ENCODE data around the gene CDK14. TPM values are rescaled to one million over a fixed set of nuclear protein-coding genes. Genes with fewer than 3 reads are reported as not detected.

CDK14 gene
- total and polyA plus RNA-seq, 4 donors, result 4.2 to 12.4 (median 7.4) TPM

DNA sequence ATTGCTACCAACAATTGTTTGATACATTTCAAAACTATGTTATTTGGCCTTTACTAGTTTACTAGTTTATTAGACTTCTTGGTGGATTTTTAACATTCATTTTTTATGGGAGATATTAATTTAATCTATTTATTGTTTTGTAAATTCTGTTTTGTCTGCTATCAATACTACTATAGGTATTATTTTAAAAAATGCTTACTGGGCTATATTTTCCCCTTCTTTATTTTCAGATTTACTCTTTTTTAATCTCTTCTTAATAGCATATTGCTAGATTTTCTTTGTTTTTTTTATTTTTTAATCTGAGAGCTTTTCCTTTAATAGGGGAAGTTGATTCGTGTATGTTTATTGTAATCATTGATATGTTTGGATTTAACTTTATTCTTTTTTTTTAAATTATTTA, 147.5 kb downstream of the CDK14 start:
- Histone ChIP-seq H3K27me3 (ENCODE audit: control insufficient read depth in 4 of 4, insufficient read depth in 4 of 4, low read length in 3 of 4) (no peaks in the 10 kb centered on the region), H3K9ac (ENCODE audit: low read depth in 1 of 2, low read length in 2 of 2) (no peak overlapping the region), H3K4me3 (ENCODE audit: low read depth in 1 of 3, low read length in 3 of 3) (no peak overlapping the region), H3K4me1 (ENCODE audit: control insufficient read depth in 4 of 4, insufficient read depth in 4 of 4, low read length in 3 of 4) (peaks cover 0 to 2% (median 0%) of the 10 kb centered on the region in 4 donors), H3K36me3 (ENCODE audit: control insufficient read depth in 4 of 4, insufficient read depth in 3 of 4, low read depth in 1 of 4, low read length in 3 of 4) (no peaks in the 10 kb centered on the region), H3K9me3 (ENCODE audit: control insufficient read depth in 4 of 4, low read length in 3 of 4) (no peaks in the 10 kb centered on the region), H3K27ac (ENCODE audit: low read depth in 1 of 2, low read length in 2 of 2) (no peak overlapping the region)
- no peak for DNase-seq (ENCODE audit: low spot score)
- 4% methylated on average over 1 of the region's 1 CpG for WGBS
- TF ChIP-seq TAF1 (conservative IDR thresholded peaks at IDR 0.05), result no peak

- no peaks in the 10 kb centered on the region for H3K36me3 ChIP-seq (ENCODE audit: control insufficient read depth in 4 of 4, insufficient read depth in 3 of 4, low read depth in 1 of 4, low read length in 3 of 4)
- H3K4me3 ChIP-seq (ENCODE audit: low read depth in 1 of 3, low read length in 3 of 3), result no peak overlapping the region
- H3K9me3 ChIP-seq (ENCODE audit: control insufficient read depth in 4 of 4, low read length in 3 of 4), result no peaks in the 10 kb centered on the region
- TF ChIP-seq, protein P1, sequence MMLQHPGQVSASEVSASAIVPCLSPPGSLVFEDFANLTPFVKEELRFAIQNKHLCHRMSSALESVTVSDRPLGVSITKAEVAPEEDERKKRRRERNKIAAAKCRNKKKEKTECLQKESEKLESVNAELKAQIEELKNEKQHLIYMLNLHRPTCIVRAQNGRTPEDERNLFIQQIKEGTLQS (IDR thresholded peaks at IDR 0.05), result no peak
- peak; percentile 25 to 46 for TF ChIP-seq JUND (IDR thresholded peaks at IDR 0.05)
- TF ChIP-seq FOXA1 (IDR thresholded peaks at IDR 0.05), result no peak
- no peak for TF ChIP-seq GABPA (IDR thresholded peaks at IDR 0.05 in 1 of 2, conservative IDR thresholded peaks at IDR 0.05 in 1 of 2)
- WGBS, result 71% methylated on average over 1 of the region's 1 CpG
- H3K4me1 ChIP-seq (ENCODE audit: control insufficient read depth in 4 of 4, insufficient read depth in 4 of 4, low read length in 3 of 4), result peaks cover 0 to 9% (median 1%) of the 10 kb centered on the region in 4 donors
- no peak overlapping the region for H3K27ac ChIP-seq (ENCODE audit: low read depth in 1 of 2, low read length in 2 of 2)
- H3K9ac ChIP-seq (ENCODE audit: low read depth in 1 of 2, low read length in 2 of 2), result no peak overlapping the region
- H3K27me3 ChIP-seq (ENCODE audit: control insufficient read depth in 4 of 4, insufficient read depth in 4 of 4, low read length in 3 of 4), result no peaks in the 10 kb centered on the region
- DNase-seq (ENCODE audit: low spot score), result no peak
Measured at GRCh38 chr7:90747516-90747915, 151.4 kb downstream of the CDK14 start.

DNA sequence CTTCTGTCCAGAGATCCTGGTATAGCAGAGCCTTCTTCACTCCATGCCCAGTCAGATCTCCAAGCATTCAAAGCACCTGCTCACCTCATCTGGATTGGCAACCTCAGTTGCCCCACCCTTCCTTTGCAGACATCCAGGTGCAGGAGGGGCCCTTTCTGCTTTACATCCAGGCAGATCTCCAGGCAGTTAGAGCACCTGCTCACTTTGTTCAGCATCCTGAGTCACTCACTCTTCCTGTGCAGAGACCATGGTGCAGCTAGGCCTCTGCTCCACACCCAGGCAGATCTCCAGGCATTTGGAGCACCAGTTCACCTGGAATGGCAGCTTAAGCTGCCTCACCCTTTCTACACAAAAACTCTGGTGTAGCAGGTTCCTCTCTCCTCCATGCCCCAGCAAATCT, 153.1 kb downstream of the CDK14 start:
- Histone ChIP-seq H3K27ac (ENCODE audit: low read depth in 1 of 2, low read length in 2 of 2) (no peak overlapping the region), H3K9me3 (ENCODE audit: control insufficient read depth in 4 of 4, low read length in 3 of 4) (no peaks in the 10 kb centered on the region), H3K27me3 (ENCODE audit: control insufficient read depth in 4 of 4, insufficient read depth in 4 of 4, low read length in 3 of 4) (no peaks in the 10 kb centered on the region), H3K36me3 (ENCODE audit: control insufficient read depth in 4 of 4, insufficient read depth in 3 of 4, low read depth in 1 of 4, low read length in 3 of 4) (no peaks in the 10 kb centered on the region), H3K4me1 (ENCODE audit: control insufficient read depth in 4 of 4, insufficient read depth in 4 of 4, low read length in 3 of 4) (peaks cover 0 to 9% (median 1%) of the 10 kb centered on the region in 4 donors), H3K4me3 (ENCODE audit: low read depth in 1 of 3, low read length in 3 of 3) (no peak overlapping the region), H3K9ac (ENCODE audit: low read depth in 1 of 2, low read length in 2 of 2) (no peak overlapping the region)
- TF ChIP-seq RXRA (IDR thresholded peaks at IDR 0.05) (no peak), FOXA1 (IDR thresholded peaks at IDR 0.05) (no peak), SP1 (IDR thresholded peaks at IDR 0.05) (no peak), EGR1 (IDR thresholded peaks at IDR 0.05; ENCODE audit: low read depth in 2 of 2) (no peak), RAD21 (IDR thresholded peaks at IDR 0.05) (no peak)
- TF ChIP-seq, protein P1 (IDR thresholded peaks at IDR 0.05), result no peak
- no peak for DNase-seq (ENCODE audit: low spot score)

GRCh38 chr7:90749774-90750173, 153.7 kb downstream of the CDK14 start:
- no peak overlapping the region for H3K27ac ChIP-seq (ENCODE audit: low read depth in 1 of 2, low read length in 2 of 2)
- H3K4me3 ChIP-seq (ENCODE audit: low read depth in 1 of 3, low read length in 3 of 3), result no peak overlapping the region
- H3K36me3 ChIP-seq (ENCODE audit: control insufficient read depth in 4 of 4, insufficient read depth in 3 of 4, low read depth in 1 of 4, low read length in 3 of 4), result no peaks in the 10 kb centered on the region
- 68% methylated on average over 1 of the region's 1 CpG for WGBS
- H3K4me1 ChIP-seq (ENCODE audit: control insufficient read depth in 4 of 4, insufficient read depth in 4 of 4, low read length in 3 of 4), result peaks cover 0 to 9% (median 1%) of the 10 kb centered on the region in 4 donors
- TF ChIP-seq FOXA2 (IDR thresholded peaks at IDR 0.05) (no peak), SP1 (IDR thresholded peaks at IDR 0.05) (no peak), REST (IDR thresholded peaks at IDR 0.05) (no peak), YY1 (IDR thresholded peaks at IDR 0.05) (no peak), RXRA (IDR thresholded peaks at IDR 0.05) (no peak), RAD21 (IDR thresholded peaks at IDR 0.05) (peak; percentile 40 to 49)
- TF ChIP-seq, protein P2, sequence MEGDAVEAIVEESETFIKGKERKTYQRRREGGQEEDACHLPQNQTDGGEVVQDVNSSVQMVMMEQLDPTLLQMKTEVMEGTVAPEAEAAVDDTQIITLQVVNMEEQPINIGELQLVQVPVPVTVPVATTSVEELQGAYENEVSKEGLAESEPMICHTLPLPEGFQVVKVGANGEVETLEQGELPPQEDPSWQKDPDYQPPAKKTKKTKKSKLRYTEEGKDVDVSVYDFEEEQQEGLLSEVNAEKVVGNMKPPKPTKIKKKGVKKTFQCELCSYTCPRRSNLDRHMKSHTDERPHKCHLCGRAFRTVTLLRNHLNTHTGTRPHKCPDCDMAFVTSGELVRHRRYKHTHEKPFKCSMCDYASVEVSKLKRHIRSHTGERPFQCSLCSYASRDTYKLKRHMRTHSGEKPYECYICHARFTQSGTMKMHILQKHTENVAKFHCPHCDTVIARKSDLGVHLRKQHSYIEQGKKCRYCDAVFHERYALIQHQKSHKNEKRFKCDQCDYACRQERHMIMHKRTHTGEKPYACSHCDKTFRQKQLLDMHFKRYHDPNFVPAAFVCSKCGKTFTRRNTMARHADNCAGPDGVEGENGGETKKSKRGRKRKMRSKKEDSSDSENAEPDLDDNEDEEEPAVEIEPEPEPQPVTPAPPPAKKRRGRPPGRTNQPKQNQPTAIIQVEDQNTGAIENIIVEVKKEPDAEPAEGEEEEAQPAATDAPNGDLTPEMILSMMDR (IDR thresholded peaks at IDR 0.05; ENCODE audit: low read depth, low read length, missing input control), result peak; percentile 15
- H3K9me3 ChIP-seq (ENCODE audit: control insufficient read depth in 4 of 4, low read length in 3 of 4), result no peaks in the 10 kb centered on the region
- no peak overlapping the region for H3K9ac ChIP-seq (ENCODE audit: low read depth in 1 of 2, low read length in 2 of 2)
- H3K27me3 ChIP-seq (ENCODE audit: control insufficient read depth in 4 of 4, insufficient read depth in 4 of 4, low read length in 3 of 4), result no peaks in the 10 kb centered on the region
- no peak for DNase-seq (ENCODE audit: low spot score)
